ENCODE results near the gene FARS2. TPM values are rescaled to one million over a fixed set of nuclear protein-coding genes. Genes with fewer than 3 reads are reported as not detected.

The FARS2 gene
- total RNA-seq, 2 donors from 2014 or later = 16.2 to 18.3 TPM

GRCh38 chr6:5676701-5677100, 415.4 kb downstream of the FARS2 start:
- H3K9me3 Mint-ChIP-seq = no peaks in the 10 kb centered on the region
- H3K36me3 Mint-ChIP-seq (ENCODE audit: low read depth) = no peaks in the 10 kb centered on the region
- H3K36me3 ChIP-seq (ENCODE audit: control insufficient read depth, insufficient read depth, low read length) = no peaks in the 10 kb centered on the region
- H3K4me3 Mint-ChIP-seq = no peak overlapping the region
- no peaks in the 10 kb centered on the region for H3K27me3 ChIP-seq (ENCODE audit: control insufficient read depth, insufficient read depth, low read length, poor library complexity, severe bottlenecking)
- H3K9me3 ChIP-seq (ENCODE audit: control insufficient read depth, low read length) = no peaks in the 10 kb centered on the region
- no peak overlapping the region for H3K27ac Mint-ChIP-seq
- H3K4me1 Mint-ChIP-seq = peaks cover 12% of the 10 kb centered on the region
- H3K27ac ChIP-seq (ENCODE audit: low read depth, low read length) = no peak overlapping the region
- DNase-seq = no peak
- WGBS, 2 experiments (ENCODE audit: insufficient coverage in 1 of 2, insufficient read length in 1 of 2) = 95 to 100% methylated on average over 2 of the region's 2 CpGs
- no peak overlapping the region for H3K4me3 ChIP-seq (ENCODE audit: low read length)
- H3K27me3 Mint-ChIP-seq (ENCODE audit: insufficient read depth) = no peaks in the 10 kb centered on the region
- no peak for TF ChIP-seq CTCF (conservative IDR thresholded peaks at IDR 0.05)
- H3K9ac ChIP-seq (ENCODE audit: extremely low read depth, low read length, poor library complexity, severe bottlenecking) = no peak overlapping the region
- H3K4me1 ChIP-seq (ENCODE audit: control insufficient read depth, insufficient read depth, low read length) = no peaks in the 10 kb centered on the region

DNA sequence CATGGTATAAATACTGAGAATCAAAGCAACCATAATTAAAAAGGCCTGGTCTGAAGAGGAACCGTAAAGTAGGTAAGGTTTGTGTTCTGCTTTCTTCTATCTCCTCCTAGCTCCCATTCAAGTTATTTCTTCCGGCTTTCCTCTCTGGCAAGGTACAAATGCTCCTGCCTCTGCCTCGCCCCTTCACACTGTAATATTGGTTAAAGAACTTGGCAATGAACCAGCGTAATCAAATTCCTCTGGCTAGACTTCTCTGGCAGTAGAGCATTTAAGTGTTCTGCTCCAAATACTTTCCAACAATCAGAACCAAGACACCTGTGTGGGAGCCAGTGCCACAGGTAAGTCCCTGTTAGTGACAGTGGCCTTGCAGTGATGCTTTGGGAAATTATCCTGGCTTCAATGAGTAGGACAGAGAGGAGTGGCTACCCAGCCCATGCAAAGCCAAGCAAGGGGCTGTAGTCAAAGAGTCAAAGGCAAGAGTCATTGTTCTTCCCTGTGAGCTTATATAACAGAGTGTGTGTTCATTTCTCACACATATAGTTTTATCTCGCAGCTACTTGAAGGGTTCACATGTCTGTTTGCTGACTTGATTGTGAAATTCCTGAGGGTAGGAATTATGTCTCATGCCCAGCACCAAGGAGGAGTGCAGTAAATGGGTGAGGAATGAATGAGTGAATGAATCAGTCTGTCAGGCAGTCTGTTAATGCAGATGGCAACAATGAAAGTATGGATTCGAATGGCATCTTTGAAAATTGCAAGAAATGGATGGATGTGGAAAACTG, 416.1 kb downstream of the FARS2 start:
- Histone ChIP-seq H3K27me3 (ENCODE audit: control insufficient read depth, insufficient read depth, low read length, poor library complexity, severe bottlenecking) (no peaks in the 10 kb centered on the region), H3K9ac (ENCODE audit: extremely low read depth, low read length, poor library complexity, severe bottlenecking) (no peak overlapping the region), H3K4me3 (ENCODE audit: low read length) (no peak overlapping the region), H3K9me3 (ENCODE audit: control insufficient read depth, low read length) (no peaks in the 10 kb centered on the region), H3K36me3 (ENCODE audit: control insufficient read depth, insufficient read depth, low read length) (no peaks in the 10 kb centered on the region), H3K4me1 (ENCODE audit: control insufficient read depth, insufficient read depth, low read length) (no peaks in the 10 kb centered on the region), H3K27ac (ENCODE audit: low read depth, low read length) (no peak overlapping the region)
- H3K4me1 Mint-ChIP-seq = peaks cover 10% of the 10 kb centered on the region
- DNase-seq = no peak
- TF ChIP-seq CTCF (conservative IDR thresholded peaks at IDR 0.05) = no peak
- WGBS, 2 experiments (ENCODE audit: insufficient coverage in 1 of 2, insufficient read length in 1 of 2) = 88 to 89% methylated on average over 3 to 6 of the region's 6 CpGs
- no peak overlapping the region for H3K27ac Mint-ChIP-seq
- H3K27me3 Mint-ChIP-seq (ENCODE audit: insufficient read depth) = no peaks in the 10 kb centered on the region
- H3K9me3 Mint-ChIP-seq = no peaks in the 10 kb centered on the region
- no peak overlapping the region for H3K4me3 Mint-ChIP-seq
- H3K36me3 Mint-ChIP-seq (ENCODE audit: low read depth) = no peaks in the 10 kb centered on the region

DNA sequence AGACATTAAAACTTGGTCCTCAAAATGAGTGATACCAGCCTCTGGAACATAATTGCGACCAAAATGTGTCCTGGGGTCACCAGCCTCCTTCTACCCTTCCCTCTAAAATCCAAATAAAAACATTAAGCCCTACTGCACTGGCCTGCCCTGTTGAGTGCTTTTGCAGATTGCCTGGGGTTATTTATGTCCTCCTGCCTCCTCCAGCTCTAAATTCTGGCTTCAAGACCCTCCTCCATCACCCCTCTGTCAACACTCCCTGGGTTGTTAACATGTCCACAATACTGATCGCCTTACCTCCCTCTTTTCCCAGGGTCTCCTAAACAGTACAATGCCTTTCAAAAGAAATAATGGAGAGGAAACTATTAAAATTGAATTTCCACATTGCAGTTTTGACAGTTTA, 418.0 kb downstream of the FARS2 start:
- no peak overlapping the region for H3K4me3 ChIP-seq (ENCODE audit: low read length)
- H3K9ac ChIP-seq (ENCODE audit: extremely low read depth, low read length, poor library complexity, severe bottlenecking) = no peak overlapping the region
- no peak overlapping the region for H3K27ac ChIP-seq (ENCODE audit: low read depth, low read length)
- Mint-ChIP-seq H3K9me3 (peaks cover 3% of the 10 kb centered on the region), H3K4me3 (no peak overlapping the region), H3K36me3 (ENCODE audit: low read depth) (peaks cover 5% of the 10 kb centered on the region), H3K27me3 (ENCODE audit: insufficient read depth) (no peaks in the 10 kb centered on the region), H3K27ac (no peak overlapping the region), H3K4me1 (peaks cover 4% of the 10 kb centered on the region)
- WGBS, 2 experiments (ENCODE audit: insufficient coverage in 1 of 2, insufficient read length in 1 of 2) = 93% methylated on average over 2 of the region's 2 CpGs; no CpG with 5 or more reads in 1 of the 2 experiments
- TF ChIP-seq CTCF (conservative IDR thresholded peaks at IDR 0.05) = no peak
- H3K4me1 ChIP-seq (ENCODE audit: control insufficient read depth, insufficient read depth, low read length) = no peaks in the 10 kb centered on the region
- DNase-seq = no peak
- no peaks in the 10 kb centered on the region for H3K9me3 ChIP-seq (ENCODE audit: control insufficient read depth, low read length)
- no peaks in the 10 kb centered on the region for H3K27me3 ChIP-seq (ENCODE audit: control insufficient read depth, insufficient read depth, low read length, poor library complexity, severe bottlenecking)
- no peaks in the 10 kb centered on the region for H3K36me3 ChIP-seq (ENCODE audit: control insufficient read depth, insufficient read depth, low read length)
